NOMO-1 treated with dmso at 0.1 percent for 144 hours (cell line): Measurements from ENCODE around the gene FANCD2OS.
A peak's percentile ranks its signal among the peaks of the same experiment; 100 is the strongest.
"Not testable (repeated sequence)": the region's sequence is repeated elsewhere in the genome, so short reads cannot be mapped to it uniquely, and the experiment has no call there.

Experiments used
- DNase-seq: peaks from one replicate; lab custom pipeline; 2025; ENCODE audit not compliant: unreplicated experiment; lab: John Stamatoyannopoulos, UW

The FANCD2OS gene

GRCh38 chr3:10108091-10108490 lies at the start of gene FANCD2OS:
TSS of gene FANCD2OS (minus strand) at chr3:10108255. CDS start at chr3:10104774, 3,481 bp downstream.
- no peak for DNase-seq

GRCh38 chr3:10157031-10157430 lies 49.0 kb upstream of the FANCD2OS start:
- no peak for DNase-seq

- no peak for DNase-seq
Observed at GRCh38 chr3:10155658-10156057, 47.6 kb upstream of the FANCD2OS start.

GRCh38 chr3:10155123-10155472 lies 47.0 kb upstream of the FANCD2OS start:
- no peak for DNase-seq

GRCh38 chr3:10154335-10155122 lies 46.5 kb upstream of the FANCD2OS start:
- DNase-seq = no peak

GRCh38 chr3:10150987-10151386 lies 42.9 kb upstream of the FANCD2OS start:
- no peak for DNase-seq

- peak; percentile 71 for DNase-seq
Observed at GRCh38 chr3:10149226-10149625, 41.2 kb upstream of the FANCD2OS start.

- DNase-seq = no peak
Observed at GRCh38 chr3:10145685-10146084, 37.6 kb upstream of the FANCD2OS start.

GRCh38 chr3:10142707-10143560 lies 34.9 kb upstream of the FANCD2OS start:
- DNase-seq = no peak

- DNase-seq = no peak
Observed at GRCh38 chr3:10140996-10141546, 33.0 kb upstream of the FANCD2OS start.

GRCh38 chr3:10137178-10137577 lies 29.1 kb upstream of the FANCD2OS start:
- DNase-seq = no peak

- no peak for DNase-seq
Observed at GRCh38 chr3:10136426-10137005, 28.5 kb upstream of the FANCD2OS start.

- DNase-seq = not testable (repeated sequence)
Observed at GRCh38 chr3:10135872-10136271, 27.8 kb upstream of the FANCD2OS start.

- DNase-seq = no peak
Observed at GRCh38 chr3:10122724-10123123, 14.7 kb upstream of the FANCD2OS start.

- no peak for DNase-seq
Observed at GRCh38 chr3:10121064-10121463, 13.0 kb upstream of the FANCD2OS start.

- no peak for DNase-seq
Observed at GRCh38 chr3:10119376-10119775, 11.3 kb upstream of the FANCD2OS start.

GRCh38 chr3:10116928-10117327 lies 8.9 kb upstream of the FANCD2OS start:
- no peak for DNase-seq

- no peak for DNase-seq
Observed at GRCh38 chr3:10116138-10116460, 8.0 kb upstream of the FANCD2OS start.

GRCh38 chr3:10115326-10116137 lies 7.5 kb upstream of the FANCD2OS start, which contains the start of gene BRK1:
TSS of gene BRK1 (plus strand) at chr3:10115675. CDS start at chr3:10115702, 27 bp downstream.
- DNase-seq = peak; percentile 98

GRCh38 chr3:10106919-10107318 lies 1.1 kb downstream of the FANCD2OS start:
- no peak for DNase-seq

- DNase-seq = no peak
Observed at GRCh38 chr3:10099041-10099440, 9.0 kb downstream of the FANCD2OS start.
